ENCODE measurements around the gene HTR7. TPM values are rescaled to one million over a fixed set of nuclear protein-coding genes. Genes with fewer than 3 reads are reported as not detected.

The HTR7 gene
- total RNA-seq, 1 experiment from 2014 or later, result 0.33 TPM

DNA sequence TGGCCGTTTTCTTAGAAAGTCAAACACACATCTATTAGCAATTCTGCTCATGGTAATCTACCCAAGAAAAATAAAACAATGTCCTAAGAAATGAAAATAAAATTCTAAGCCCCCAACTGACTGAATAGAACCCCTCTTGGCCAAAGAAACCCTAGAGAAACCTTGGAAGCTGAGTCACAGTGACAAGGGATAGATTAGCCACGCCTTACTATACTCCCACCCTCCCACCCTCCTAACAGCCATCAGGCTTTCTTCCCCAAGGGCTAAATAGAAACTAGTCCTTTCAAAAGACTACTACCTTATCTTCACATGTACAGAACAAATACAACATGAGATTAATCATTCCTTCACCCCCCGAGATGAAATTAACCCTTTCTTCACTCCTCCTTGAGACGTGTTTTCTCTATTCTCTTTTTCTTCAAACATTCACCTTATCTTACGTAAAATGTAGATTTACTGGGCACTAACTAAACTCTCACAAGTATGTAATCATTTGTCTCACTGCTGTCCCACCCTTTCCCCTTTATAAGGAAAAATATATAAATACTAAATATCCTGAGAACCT lies 57.5 kb downstream of the HTR7 start:
- Histone ChIP-seq H3K36me3 (ENCODE audit: control insufficient read depth, insufficient read depth, low read length) (no peaks in the 10 kb centered on the region), H3K4me1 (ENCODE audit: control insufficient read depth, insufficient read depth, low read length) (no peaks in the 10 kb centered on the region), H3K27ac (ENCODE audit: low read length) (no peak overlapping the region), H3K27me3 (ENCODE audit: control insufficient read depth, insufficient read depth, low read length) (no peaks in the 10 kb centered on the region), H3K4me3 (ENCODE audit: low read depth in 2 of 2, low read length in 2 of 2) (no peak overlapping the region), H3K9me3 (ENCODE audit: control insufficient read depth, insufficient read depth, low read depth, low read length) (no peaks in the 10 kb centered on the region)
- DNase-seq (ENCODE audit: low read depth, low spot score) (no peak), ATAC-seq (no peak)
- in situ Hi-C loops (cut with HindIII; ENCODE audit: low pct_unique_long_range_greater_than_20kb, low sequenced_read_pairs), result no loop called here
- TF ChIP-seq, protein P1, sequence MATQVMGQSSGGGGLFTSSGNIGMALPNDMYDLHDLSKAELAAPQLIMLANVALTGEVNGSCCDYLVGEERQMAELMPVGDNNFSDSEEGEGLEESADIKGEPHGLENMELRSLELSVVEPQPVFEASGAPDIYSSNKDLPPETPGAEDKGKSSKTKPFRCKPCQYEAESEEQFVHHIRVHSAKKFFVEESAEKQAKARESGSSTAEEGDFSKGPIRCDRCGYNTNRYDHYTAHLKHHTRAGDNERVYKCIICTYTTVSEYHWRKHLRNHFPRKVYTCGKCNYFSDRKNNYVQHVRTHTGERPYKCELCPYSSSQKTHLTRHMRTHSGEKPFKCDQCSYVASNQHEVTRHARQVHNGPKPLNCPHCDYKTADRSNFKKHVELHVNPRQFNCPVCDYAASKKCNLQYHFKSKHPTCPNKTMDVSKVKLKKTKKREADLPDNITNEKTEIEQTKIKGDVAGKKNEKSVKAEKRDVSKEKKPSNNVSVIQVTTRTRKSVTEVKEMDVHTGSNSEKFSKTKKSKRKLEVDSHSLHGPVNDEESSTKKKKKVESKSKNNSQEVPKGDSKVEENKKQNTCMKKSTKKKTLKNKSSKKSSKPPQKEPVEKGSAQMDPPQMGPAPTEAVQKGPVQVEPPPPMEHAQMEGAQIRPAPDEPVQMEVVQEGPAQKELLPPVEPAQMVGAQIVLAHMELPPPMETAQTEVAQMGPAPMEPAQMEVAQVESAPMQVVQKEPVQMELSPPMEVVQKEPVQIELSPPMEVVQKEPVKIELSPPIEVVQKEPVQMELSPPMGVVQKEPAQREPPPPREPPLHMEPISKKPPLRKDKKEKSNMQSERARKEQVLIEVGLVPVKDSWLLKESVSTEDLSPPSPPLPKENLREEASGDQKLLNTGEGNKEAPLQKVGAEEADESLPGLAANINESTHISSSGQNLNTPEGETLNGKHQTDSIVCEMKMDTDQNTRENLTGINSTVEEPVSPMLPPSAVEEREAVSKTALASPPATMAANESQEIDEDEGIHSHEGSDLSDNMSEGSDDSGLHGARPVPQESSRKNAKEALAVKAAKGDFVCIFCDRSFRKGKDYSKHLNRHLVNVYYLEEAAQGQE (IDR thresholded peaks at IDR 0.05; ENCODE audit: insufficient read depth in 1 of 2, low read depth in 2 of 2, low read length in 1 of 2), result no peak
- POLR2A ChIA-PET, result no interaction called here
- intact Hi-C loops (cut with micrococcal nuclease; ENCODE audit: unreplicated experiment), result no loop called here
- no TSS peak for BruUV-seq (replicated peaks)
- CTCF ChIA-PET, result no interaction called here

DNA sequence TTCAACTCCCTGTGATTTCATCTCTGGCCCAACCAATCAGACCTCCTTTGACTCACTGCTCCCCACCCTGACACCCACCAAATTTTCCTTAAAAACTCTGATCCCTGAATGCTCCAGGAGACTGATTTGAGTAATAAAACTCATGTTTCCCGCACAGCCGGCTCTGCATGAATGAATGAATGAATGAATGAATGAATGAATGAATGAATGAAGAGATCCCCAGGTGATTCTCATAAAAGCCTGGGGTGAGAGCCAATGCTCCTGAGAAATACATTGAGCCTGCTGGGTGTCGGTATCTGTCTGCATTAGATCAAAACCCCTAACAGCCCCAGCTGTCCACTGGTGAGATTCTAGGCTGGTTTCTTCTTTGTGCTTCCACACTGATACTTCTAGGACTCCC lies 58.7 kb downstream of the HTR7 start:
- CTCF ChIA-PET, result no interaction called here
- Histone ChIP-seq H3K36me3 (ENCODE audit: control insufficient read depth, insufficient read depth, low read length) (no peaks in the 10 kb centered on the region), H3K9me3 (ENCODE audit: control insufficient read depth, insufficient read depth, low read depth, low read length) (no peaks in the 10 kb centered on the region), H3K27me3 (ENCODE audit: control insufficient read depth, insufficient read depth, low read length) (no peaks in the 10 kb centered on the region), H3K4me1 (ENCODE audit: control insufficient read depth, insufficient read depth, low read length) (no peaks in the 10 kb centered on the region), H3K4me3 (ENCODE audit: low read depth in 2 of 2, low read length in 2 of 2) (no peak overlapping the region), H3K27ac (ENCODE audit: low read length) (no peak overlapping the region)
- TF ChIP-seq SIN3A (IDR thresholded peaks at IDR 0.05; ENCODE audit: borderline replicate concordance, insufficient read depth, low read depth, low read length) (no peak), TCF7L2 (IDR thresholded peaks at IDR 0.05; ENCODE audit: low read depth, low read length) (no peak), POLR2AphosphoS5 (IDR thresholded peaks at IDR 0.05; ENCODE audit: low read depth, low read length) (no peak)
- TF ChIP-seq, protein P1 (IDR thresholded peaks at IDR 0.05; ENCODE audit: insufficient read depth in 1 of 2, low read depth in 2 of 2, low read length in 1 of 2), result no peak
- TF ChIP-seq, protein P2, sequence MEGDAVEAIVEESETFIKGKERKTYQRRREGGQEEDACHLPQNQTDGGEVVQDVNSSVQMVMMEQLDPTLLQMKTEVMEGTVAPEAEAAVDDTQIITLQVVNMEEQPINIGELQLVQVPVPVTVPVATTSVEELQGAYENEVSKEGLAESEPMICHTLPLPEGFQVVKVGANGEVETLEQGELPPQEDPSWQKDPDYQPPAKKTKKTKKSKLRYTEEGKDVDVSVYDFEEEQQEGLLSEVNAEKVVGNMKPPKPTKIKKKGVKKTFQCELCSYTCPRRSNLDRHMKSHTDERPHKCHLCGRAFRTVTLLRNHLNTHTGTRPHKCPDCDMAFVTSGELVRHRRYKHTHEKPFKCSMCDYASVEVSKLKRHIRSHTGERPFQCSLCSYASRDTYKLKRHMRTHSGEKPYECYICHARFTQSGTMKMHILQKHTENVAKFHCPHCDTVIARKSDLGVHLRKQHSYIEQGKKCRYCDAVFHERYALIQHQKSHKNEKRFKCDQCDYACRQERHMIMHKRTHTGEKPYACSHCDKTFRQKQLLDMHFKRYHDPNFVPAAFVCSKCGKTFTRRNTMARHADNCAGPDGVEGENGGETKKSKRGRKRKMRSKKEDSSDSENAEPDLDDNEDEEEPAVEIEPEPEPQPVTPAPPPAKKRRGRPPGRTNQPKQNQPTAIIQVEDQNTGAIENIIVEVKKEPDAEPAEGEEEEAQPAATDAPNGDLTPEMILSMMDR (IDR thresholded peaks at IDR 0.05), result no peak
- in situ Hi-C loops (cut with HindIII; ENCODE audit: low pct_unique_long_range_greater_than_20kb, low sequenced_read_pairs) (no loop called here), intact Hi-C loops (cut with micrococcal nuclease; ENCODE audit: unreplicated experiment) (no loop called here)
- ATAC-seq (no peak), DNase-seq (ENCODE audit: low read depth, low spot score) (no peak)
- no TSS peak for BruUV-seq (replicated peaks)
- POLR2A ChIA-PET, result no interaction called here
